GM12878 (cell line): ENCODE results near the gene ADAMTS6. TPM values are rescaled to one million over a fixed set of nuclear protein-coding genes. Genes with fewer than 3 reads are reported as not detected.

Source experiments
- DPF2 ChIP-seq: fragments of 450-650 bp; IDR thresholded peaks from 2 replicates; pipeline ENCODE4 v1.6.1; 2017; ENCODE audit warnings: mild to moderate bottlenecking
- FOS ChIP-seq: IDR thresholded peaks from 3 replicates; pipeline ENCODE4 v1.6.1; 2011; ENCODE audit warnings: borderline replicate concordance; ENCODE audit not compliant: insufficient read length; ENCODE audit errors: extremely low read depth
- GATAD2B ChIP-seq: fragments of 450-650 bp; conservative IDR thresholded peaks from 2 replicates; pipeline ENCODE4 v1.6.1; 2017; ENCODE audit warnings: low read depth, mild to moderate bottlenecking, moderate library complexity
- IKZF1 ChIP-seq: fragments of 450-650 bp; conservative IDR thresholded peaks from 2 replicates; pipeline ENCODE4 v1.6.1; 2017; ENCODE audit warnings: antibody characterized with exemption, mild to moderate bottlenecking
- IKZF2 ChIP-seq, 2 experiments: fragments of 450-650 bp; IDR thresholded peaks; 2 replicates each; pipeline ENCODE4 v1.6.1; 2017; ENCODE audit warnings: mild to moderate bottlenecking in 2 of 2, moderate library complexity in 2 of 2
- LARP7 ChIP-seq: fragments of 450-650 bp; IDR thresholded peaks from 2 replicates; pipeline ENCODE4 v1.6.1; 2017; ENCODE audit warnings: mild to moderate bottlenecking
- MTA2 ChIP-seq: fragments of 450-650 bp; IDR thresholded peaks from 2 replicates; pipeline ENCODE4 v1.6.1; 2016; ENCODE audit warnings: low read depth, mild to moderate bottlenecking, moderate library complexity
- MYB ChIP-seq: fragments of 150-350 bp; IDR thresholded peaks from 2 replicates; pipeline ENCODE4 v1.6.1; 2014; ENCODE audit warnings: mild to moderate bottlenecking, low read depth, low read length, borderline replicate concordance
- NFYB ChIP-seq: IDR thresholded peaks from 2 replicates; pipeline ENCODE4 v1.6.1; 2011; ENCODE audit warnings: low read depth, mild to moderate bottlenecking, low read length, improper control_type of control experiment, moderate library complexity; ENCODE audit not compliant: insufficient read depth
- NRF1 ChIP-seq: conservative IDR thresholded peaks from 2 replicates; pipeline ENCODE4 v1.6.1; 2011; ENCODE audit warnings: mild to moderate bottlenecking, low read depth, low read length, improper control_type of control experiment
- PAX8 ChIP-seq: fragments of 450-650 bp; IDR thresholded peaks from 2 replicates; pipeline ENCODE4 v1.6.1; 2017; ENCODE audit warnings: mild to moderate bottlenecking, moderate library complexity
- PML ChIP-seq: IDR thresholded peaks from 2 replicates; pipeline ENCODE4 v1.6.1; 2012; ENCODE audit warnings: low read length, inconsistent platforms
- RAD21 ChIP-seq: IDR thresholded peaks from 2 replicates; pipeline ENCODE4 v1.6.1; 2011; ENCODE audit warnings: mild to moderate bottlenecking, low read depth, low read length, moderate library complexity; ENCODE audit not compliant: insufficient read depth
- RAD51 ChIP-seq: fragments of 450-650 bp; IDR thresholded peaks from 2 replicates; pipeline ENCODE4 v1.6.1; 2016; ENCODE audit warnings: moderate library complexity, mild to moderate bottlenecking, inconsistent platforms
- RCOR1 ChIP-seq: conservative IDR thresholded peaks from 2 replicates; pipeline ENCODE4 v1.6.1; 2012; ENCODE audit warnings: low read depth, low read length, improper control_type of control experiment
- SMC3 ChIP-seq: IDR thresholded peaks from 2 replicates; pipeline ENCODE4 v1.6.1; 2011; ENCODE audit warnings: low read length, improper control_type of control experiment, borderline replicate concordance
- SRF ChIP-seq, 2 experiments: IDR thresholded peaks; 2 replicates each; pipeline ENCODE4 v1.6.1; 2011; ENCODE audit warnings: low read depth in 2 of 2, low read length in 2 of 2, mild to moderate bottlenecking in 1 of 2, moderate library complexity in 1 of 2
- TCF7 ChIP-seq: IDR thresholded peaks from 2 replicates; pipeline ENCODE4 v1.6.1; 2014; ENCODE audit warnings: antibody characterized with exemption, borderline replicate concordance
- ZNF384 ChIP-seq: IDR thresholded peaks from 2 replicates; pipeline ENCODE4 v1.6.1; 2012; ENCODE audit warnings: low read depth, mild to moderate bottlenecking, low read length, improper control_type of control experiment, borderline replicate concordance
- polyA plus RNA-seq, 11 experiments: library from polyadenylated mRNA; depleted of rRNA in 4 of 11; unstranded in 6 of 11; stranded (reverse) in 5 of 11; fragments of >200 nt; fragmentation: Nextera tagmentation in 4 of 11; fragmentation: Illumina TruSeq in 1 of 11; extraction: Ambion mirVana in 4 of 11; extraction: Trizol in 1 of 11; gene quantifications; 1 replicate in 1 of 11; 2 replicates in 10 of 11; pipeline versions ENCODE4 v1.2.1 to v1.2.3, GENCODE V29; 2011 to 2016; ENCODE audit warnings: inconsistent platforms in 2 of 11, missing spikeins in 2 of 11, low read depth in 1 of 11
- total RNA-seq, 4 experiments: library from RNA; depleted of rRNA in 3 of 4; stranded (reverse); fragments of >200 nt in 3 of 4; fragmentation: Illumina TruSeq in 1 of 4; extraction: Trizol in 1 of 4; gene quantifications; 2 replicates each; pipeline versions ENCODE4 v1.2.1 to v1.2.3, GENCODE V29; 2013 to 2021
- TF ChIP-seq, protein P1 (sequence below): IDR thresholded peaks from 2 replicates; pipeline ENCODE4 v1.6.1; 2012; ENCODE audit warnings: low read length, inconsistent platforms
- TF ChIP-seq, protein P2 (sequence below): IDR thresholded peaks from 2 replicates; pipeline ENCODE4 v1.6.1; 2011; ENCODE audit warnings: low read depth, mild to moderate bottlenecking, low read length, moderate library complexity, borderline replicate concordance; ENCODE audit errors: extremely low read depth
- TF ChIP-seq, protein P3 (sequence below): fragments of 450-650 bp; IDR thresholded peaks from 2 replicates; pipeline ENCODE4 v1.6.1; 2017; ENCODE audit warnings: mild to moderate bottlenecking, moderate library complexity
- TF ChIP-seq, protein P4 (sequence below): fragments of 150-350 bp; IDR thresholded peaks from 2 replicates; pipeline ENCODE4 v1.6.1; 2014; ENCODE audit warnings: mild to moderate bottlenecking, low read depth, low read length

The ADAMTS6 gene
- total and polyA plus RNA-seq, 10 of the 15 experiments (the other 5 are each of a cell fraction or from before 2014, with no cell fraction given): 1.1 to 12.3 (median 6.5) TPM

DNA sequence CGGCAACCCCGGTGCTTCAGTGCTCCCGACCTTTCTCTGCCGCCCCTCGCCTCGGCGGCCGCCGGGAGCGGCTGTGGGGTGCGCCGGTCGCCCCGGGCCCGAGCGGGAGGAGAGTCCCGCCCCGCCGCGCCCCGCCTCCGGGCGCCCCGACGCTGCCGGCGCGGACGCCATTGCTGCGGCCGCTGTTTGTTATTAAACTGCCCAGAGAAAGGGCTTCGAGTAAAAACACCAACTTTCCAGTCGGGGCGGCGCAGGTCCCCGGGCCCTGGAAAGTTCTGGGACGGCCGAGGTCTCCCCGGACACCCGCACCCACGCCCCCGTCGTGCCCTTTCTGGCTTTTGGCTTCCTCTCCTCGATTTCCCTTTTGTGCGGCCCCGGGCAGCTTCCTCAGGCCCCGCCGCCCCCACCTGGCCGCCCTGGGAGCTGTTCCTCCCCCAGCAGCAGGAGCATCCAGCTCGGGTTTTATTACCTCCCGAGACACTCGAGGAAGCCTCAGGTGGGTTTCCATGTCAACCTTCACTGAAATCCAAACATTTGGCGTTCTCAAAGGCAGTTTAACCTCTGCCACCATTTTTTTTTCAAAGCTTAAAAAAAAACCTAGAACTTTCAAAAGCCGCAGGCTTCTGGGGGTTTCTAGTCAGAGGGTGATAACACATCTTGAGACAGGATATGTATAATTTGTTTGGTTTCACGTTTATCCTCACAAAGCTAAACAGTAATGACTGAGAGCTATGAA, 378.6 kb downstream of the ADAMTS6 start (continued):
- TF ChIP-seq, protein P1, sequence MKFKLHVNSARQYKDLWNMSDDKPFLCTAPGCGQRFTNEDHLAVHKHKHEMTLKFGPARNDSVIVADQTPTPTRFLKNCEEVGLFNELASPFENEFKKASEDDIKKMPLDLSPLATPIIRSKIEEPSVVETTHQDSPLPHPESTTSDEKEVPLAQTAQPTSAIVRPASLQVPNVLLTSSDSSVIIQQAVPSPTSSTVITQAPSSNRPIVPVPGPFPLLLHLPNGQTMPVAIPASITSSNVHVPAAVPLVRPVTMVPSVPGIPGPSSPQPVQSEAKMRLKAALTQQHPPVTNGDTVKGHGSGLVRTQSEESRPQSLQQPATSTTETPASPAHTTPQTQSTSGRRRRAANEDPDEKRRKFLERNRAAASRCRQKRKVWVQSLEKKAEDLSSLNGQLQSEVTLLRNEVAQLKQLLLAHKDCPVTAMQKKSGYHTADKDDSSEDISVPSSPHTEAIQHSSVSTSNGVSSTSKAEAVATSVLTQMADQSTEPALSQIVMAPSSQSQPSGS: peak; percentile 37; the same call in 1 of the 2 replicates
- TF ChIP-seq, protein P2, sequence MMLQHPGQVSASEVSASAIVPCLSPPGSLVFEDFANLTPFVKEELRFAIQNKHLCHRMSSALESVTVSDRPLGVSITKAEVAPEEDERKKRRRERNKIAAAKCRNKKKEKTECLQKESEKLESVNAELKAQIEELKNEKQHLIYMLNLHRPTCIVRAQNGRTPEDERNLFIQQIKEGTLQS: peak; percentile 5; the same call in 1 of the 2 replicates
- TF ChIP-seq IKZF1: peak; percentile 75
- TF ChIP-seq NRF1: no peak
- peak; percentile 33; the same call in 1 of the 2 replicates for TF ChIP-seq RAD21
- peak; percentile 64 for TF ChIP-seq DPF2
- no peak for TF ChIP-seq PAX8
- TF ChIP-seq MYB: no peak
- TF ChIP-seq RAD51: no peak
- peak; percentile 34; the same call in 1 of the 2 replicates for TF ChIP-seq TCF7
- TF ChIP-seq, protein P3, sequence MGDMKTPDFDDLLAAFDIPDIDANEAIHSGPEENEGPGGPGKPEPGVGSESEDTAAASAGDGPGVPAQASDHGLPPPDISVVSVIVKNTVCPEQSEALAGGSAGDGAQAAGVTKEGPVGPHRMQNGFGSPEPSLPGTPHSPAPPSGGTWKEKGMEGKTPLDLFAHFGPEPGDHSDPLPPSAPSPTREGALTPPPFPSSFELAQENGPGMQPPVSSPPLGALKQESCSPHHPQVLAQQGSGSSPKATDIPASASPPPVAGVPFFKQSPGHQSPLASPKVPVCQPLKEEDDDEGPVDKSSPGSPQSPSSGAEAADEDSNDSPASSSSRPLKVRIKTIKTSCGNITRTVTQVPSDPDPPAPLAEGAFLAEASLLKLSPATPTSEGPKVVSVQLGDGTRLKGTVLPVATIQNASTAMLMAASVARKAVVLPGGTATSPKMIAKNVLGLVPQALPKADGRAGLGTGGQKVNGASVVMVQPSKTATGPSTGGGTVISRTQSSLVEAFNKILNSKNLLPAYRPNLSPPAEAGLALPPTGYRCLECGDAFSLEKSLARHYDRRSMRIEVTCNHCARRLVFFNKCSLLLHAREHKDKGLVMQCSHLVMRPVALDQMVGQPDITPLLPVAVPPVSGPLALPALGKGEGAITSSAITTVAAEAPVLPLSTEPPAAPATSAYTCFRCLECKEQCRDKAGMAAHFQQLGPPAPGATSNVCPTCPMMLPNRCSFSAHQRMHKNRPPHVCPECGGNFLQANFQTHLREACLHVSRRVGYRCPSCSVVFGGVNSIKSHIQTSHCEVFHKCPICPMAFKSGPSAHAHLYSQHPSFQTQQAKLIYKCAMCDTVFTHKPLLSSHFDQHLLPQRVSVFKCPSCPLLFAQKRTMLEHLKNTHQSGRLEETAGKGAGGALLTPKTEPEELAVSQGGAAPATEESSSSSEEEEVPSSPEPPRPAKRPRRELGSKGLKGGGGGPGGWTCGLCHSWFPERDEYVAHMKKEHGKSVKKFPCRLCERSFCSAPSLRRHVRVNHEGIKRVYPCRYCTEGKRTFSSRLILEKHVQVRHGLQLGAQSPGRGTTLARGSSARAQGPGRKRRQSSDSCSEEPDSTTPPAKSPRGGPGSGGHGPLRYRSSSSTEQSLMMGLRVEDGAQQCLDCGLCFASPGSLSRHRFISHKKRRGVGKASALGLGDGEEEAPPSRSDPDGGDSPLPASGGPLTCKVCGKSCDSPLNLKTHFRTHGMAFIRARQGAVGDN: peak; percentile 54; the same call in 1 of the 2 replicates
- TF ChIP-seq ZNF384: peak; percentile 81
- no peak for TF ChIP-seq RCOR1
- TF ChIP-seq LARP7: peak; percentile 66
- TF ChIP-seq GATAD2B: peak; percentile 55; the same call in 1 of the 2 replicates
- TF ChIP-seq NFYB: no peak
- TF ChIP-seq MTA2: peak; percentile 25; the same call in 1 of the 2 replicates
- no peak for TF ChIP-seq FOS
- TF ChIP-seq SMC3: 0 out of 2 replicates have a peak, but pooled peaks have one; percentile 4
- TF ChIP-seq SRF (IDR thresholded peaks at IDR 0.05; ENCODE audit: low read depth in 2 of 2, low read length in 2 of 2): no peak
- TF ChIP-seq, protein P4, sequence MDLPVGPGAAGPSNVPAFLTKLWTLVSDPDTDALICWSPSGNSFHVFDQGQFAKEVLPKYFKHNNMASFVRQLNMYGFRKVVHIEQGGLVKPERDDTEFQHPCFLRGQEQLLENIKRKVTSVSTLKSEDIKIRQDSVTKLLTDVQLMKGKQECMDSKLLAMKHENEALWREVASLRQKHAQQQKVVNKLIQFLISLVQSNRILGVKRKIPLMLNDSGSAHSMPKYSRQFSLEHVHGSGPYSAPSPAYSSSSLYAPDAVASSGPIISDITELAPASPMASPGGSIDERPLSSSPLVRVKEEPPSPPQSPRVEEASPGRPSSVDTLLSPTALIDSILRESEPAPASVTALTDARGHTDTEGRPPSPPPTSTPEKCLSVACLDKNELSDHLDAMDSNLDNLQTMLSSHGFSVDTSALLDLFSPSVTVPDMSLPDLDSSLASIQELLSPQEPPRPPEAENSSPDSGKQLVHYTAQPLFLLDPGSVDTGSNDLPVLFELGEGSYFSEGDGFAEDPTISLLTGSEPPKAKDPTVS: peak; percentile 73; the same call in 1 of the 2 replicates
- TF ChIP-seq PML: peak; percentile 76; the same call in 1 of the 2 replicates
- TF ChIP-seq IKZF2 (IDR thresholded peaks at IDR 0.05): peak in 1 of 2 experiments; percentile 49; a peak in 1 of 4 replicates
